Muscle layer of duodenum (tissue), 2 donors: ENCODE data around the gene EXOC6B.

Experiments used
- H3K27ac ChIP-seq: one replicate; pipeline ENCODE4 v1.7.0; 2013; ENCODE audit warnings: mild to moderate bottlenecking, low read length
- H3K27me3 ChIP-seq: one replicate; pipeline ENCODE4 v1.7.0; 2013; ENCODE audit warnings: low read depth, mild to moderate bottlenecking, control low read depth, low read length
- H3K36me3 ChIP-seq, 2 donors: one replicate each; pipeline ENCODE4 v1.7.0; 2013; ENCODE audit warnings: low read length in 2 of 2, control low read depth in 1 of 2, mild to moderate bottlenecking in 1 of 2; ENCODE audit not compliant: insufficient read depth in 2 of 2, control insufficient read depth in 1 of 2
- H3K4me1 ChIP-seq, 2 donors: one replicate each; pipeline ENCODE4 v1.7.0; 2013; ENCODE audit warnings: low read length in 2 of 2, mild to moderate bottlenecking in 2 of 2, control low read depth in 1 of 2, moderate library complexity in 1 of 2; ENCODE audit not compliant: insufficient read depth in 2 of 2, control insufficient read depth in 1 of 2
- H3K4me3 ChIP-seq, 2 donors: one replicate each; pipeline ENCODE4 v1.7.0; 2013; ENCODE audit warnings: low read length in 2 of 2, low read depth in 1 of 2, mild to moderate bottlenecking in 1 of 2
- H3K9me3 ChIP-seq, 2 donors: one replicate each; pipeline ENCODE4 v1.7.0; 2013; ENCODE audit warnings: low read length in 2 of 2, control low read depth in 1 of 2, mild to moderate bottlenecking in 1 of 2; ENCODE audit not compliant: control insufficient read depth in 1 of 2
- donor health status: healthy.

The EXOC6B gene

GRCh38 chr2:72847534-72848315 lies 21.9 kb upstream of the EXOC6B start:
- H3K4me1 ChIP-seq: no peaks in the 10 kb centered on the region
- H3K27ac ChIP-seq: no peak overlapping the region
- H3K36me3 ChIP-seq: no peaks in the 10 kb centered on the region
- no peaks in the 10 kb centered on the region for H3K9me3 ChIP-seq
- no peak overlapping the region for H3K4me3 ChIP-seq
- H3K27me3 ChIP-seq: no peaks in the 10 kb centered on the region

- Histone ChIP-seq H3K9me3 (no peaks in the 10 kb centered on the region), H3K36me3 (no peaks in the 10 kb centered on the region), H3K4me3 (no peak overlapping the region), H3K27me3 (no peaks in the 10 kb centered on the region), H3K4me1 (no peaks in the 10 kb centered on the region), H3K27ac (no peak overlapping the region)
Observed at GRCh38 chr2:72846171-72847095, 20.6 kb upstream of the EXOC6B start.

DNA sequence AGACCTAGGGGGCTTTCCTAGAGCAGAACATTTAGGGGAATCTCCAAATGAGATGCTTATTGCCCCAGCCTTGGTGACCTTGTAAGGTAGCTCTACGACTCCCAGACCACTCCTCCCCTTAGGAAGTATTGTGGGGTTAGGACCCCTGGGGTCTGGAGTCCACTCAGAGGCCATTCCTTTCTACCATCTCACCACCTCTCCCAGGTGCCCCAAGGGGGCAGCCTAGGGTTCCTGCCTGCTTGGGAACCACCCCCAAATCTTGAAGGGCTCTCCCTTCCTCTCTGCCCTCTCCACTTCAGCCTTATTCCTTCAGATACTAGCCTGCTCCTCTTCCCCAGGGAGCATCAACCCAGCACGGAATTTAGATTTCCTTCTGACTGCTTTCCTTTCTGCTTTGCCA lies 17.5 kb upstream of the EXOC6B start:
- Histone ChIP-seq H3K27me3 (no peaks in the 10 kb centered on the region), H3K36me3 (no peaks in the 10 kb centered on the region), H3K27ac (no peak overlapping the region), H3K9me3 (no peaks in the 10 kb centered on the region), H3K4me3 (no peak overlapping the region), H3K4me1 (no peaks in the 10 kb centered on the region)

DNA sequence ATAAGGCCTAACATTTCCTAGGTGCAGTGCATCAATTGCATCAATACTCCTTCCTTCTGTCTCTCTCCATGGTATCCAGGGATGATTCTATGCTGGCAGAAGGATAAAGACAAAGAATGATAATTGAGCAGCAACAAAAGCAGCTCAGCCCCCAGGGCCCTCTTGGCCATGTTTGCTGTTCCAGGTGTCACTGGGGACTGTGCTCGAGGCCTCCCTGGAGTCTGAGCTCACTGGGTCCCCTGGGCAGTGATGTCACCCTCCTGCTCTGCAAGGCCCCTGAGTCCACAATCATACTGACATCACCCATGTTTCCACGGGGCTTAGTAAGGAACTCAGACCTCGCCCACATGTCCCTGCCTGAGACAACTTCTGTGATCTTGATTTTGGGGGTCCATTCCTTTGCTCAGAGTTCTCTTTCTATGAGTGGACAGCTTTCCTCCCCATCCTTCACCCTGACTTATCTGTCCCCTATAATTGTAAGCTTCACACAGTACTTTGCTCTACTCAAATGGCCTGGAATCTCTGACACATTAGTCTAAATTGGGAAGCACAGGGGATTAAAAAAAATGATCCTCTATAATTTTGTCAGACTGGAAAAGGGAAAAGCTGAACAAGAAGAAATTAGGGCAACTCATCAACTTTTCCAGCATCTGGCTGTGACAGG lies 15.8 kb upstream of the EXOC6B start:
- Histone ChIP-seq H3K4me3 (no peak overlapping the region), H3K27me3 (no peaks in the 10 kb centered on the region), H3K27ac (no peak overlapping the region), H3K4me1 (no peaks in the 10 kb centered on the region), H3K36me3 (no peaks in the 10 kb centered on the region), H3K9me3 (no peaks in the 10 kb centered on the region)

DNA sequence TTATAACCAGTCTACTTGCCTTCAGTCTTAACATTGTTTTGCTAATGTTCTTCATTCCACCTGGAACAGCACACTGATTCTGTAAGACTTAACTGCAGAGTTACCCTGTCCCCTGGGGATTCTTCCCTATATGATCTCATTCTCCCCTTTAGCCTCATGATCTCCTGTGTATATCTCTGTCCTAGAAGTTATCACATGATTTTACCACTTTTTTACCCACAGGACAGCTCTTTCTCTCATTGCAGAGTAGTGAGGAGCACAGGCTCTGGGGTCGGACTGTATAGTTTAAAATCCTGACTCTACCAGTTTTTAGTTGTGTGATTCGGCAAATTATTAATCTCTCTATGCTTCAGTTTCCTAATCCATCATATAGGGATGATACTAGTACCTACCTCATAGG lies 14.2 kb upstream of the EXOC6B start:
- no peak overlapping the region for H3K27ac ChIP-seq
- no peaks in the 10 kb centered on the region for H3K27me3 ChIP-seq
- no peaks in the 10 kb centered on the region for H3K4me1 ChIP-seq
- no peaks in the 10 kb centered on the region for H3K9me3 ChIP-seq
- no peaks in the 10 kb centered on the region for H3K36me3 ChIP-seq
- no peak overlapping the region for H3K4me3 ChIP-seq

DNA sequence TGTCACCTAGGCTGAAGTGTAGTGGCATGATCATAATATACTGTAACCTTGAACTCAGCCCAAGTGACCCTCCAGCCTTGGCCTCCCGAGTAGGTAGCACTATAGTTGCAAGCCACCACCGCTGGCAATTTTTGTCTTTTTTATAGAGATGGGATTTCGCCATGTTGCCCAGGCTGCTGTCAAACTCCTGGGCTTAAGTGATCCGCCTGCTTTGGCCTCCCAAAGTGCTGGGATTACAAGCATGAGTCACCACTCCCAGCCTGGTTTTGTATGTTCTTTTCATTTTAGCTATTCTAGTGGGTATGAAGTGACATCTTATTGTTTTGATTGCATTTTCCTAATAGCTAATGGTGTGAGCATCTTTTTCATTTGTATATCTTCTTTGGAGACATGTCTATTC lies 11.3 kb upstream of the EXOC6B start:
- no peaks in the 10 kb centered on the region for H3K27me3 ChIP-seq
- H3K9me3 ChIP-seq: no peaks in the 10 kb centered on the region
- H3K27ac ChIP-seq: no peak overlapping the region
- no peak overlapping the region for H3K4me3 ChIP-seq
- H3K36me3 ChIP-seq: no peaks in the 10 kb centered on the region
- no peaks in the 10 kb centered on the region for H3K4me1 ChIP-seq

DNA sequence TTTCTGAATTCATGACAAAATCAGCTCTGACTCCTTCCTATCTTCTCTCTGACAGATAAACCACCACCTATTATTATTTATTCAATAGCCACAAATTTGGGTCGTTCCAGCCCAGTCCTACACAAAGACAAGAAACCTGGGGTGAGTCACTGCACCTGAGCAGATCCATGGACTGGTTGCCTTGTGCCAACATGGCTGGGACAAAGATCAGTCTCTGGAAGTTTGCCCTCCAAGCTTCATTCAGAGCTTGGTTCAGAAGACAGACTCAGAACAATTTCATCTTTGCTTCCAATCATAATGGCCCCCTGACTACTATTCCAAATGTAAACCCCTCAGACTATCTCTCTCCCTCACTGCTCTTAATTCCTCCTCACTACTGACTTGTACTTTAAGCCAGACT lies 9.6 kb upstream of the EXOC6B start:
- H3K27me3 ChIP-seq: no peaks in the 10 kb centered on the region
- no peak overlapping the region for H3K4me3 ChIP-seq
- H3K9me3 ChIP-seq: no peaks in the 10 kb centered on the region
- H3K4me1 ChIP-seq: no peaks in the 10 kb centered on the region
- H3K27ac ChIP-seq: no peak overlapping the region
- no peaks in the 10 kb centered on the region for H3K36me3 ChIP-seq

DNA sequence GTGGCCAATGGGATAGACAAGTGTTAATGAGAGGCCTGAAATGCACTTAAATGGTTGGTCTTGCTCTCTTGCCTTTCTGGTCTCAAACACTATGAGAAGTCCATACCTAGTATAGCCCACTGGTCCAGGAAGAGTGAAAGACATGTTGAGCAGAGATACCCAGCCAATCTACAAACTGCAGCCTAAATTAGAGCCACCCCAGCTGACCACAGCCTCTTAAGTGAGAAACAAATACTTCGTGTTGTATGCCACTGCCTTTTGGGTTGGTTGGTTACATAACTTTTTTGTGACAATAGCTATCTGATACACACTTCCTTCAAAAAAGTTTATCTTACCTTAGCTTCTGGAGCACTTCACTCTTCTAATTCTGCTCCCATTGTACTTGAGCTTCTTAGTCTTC lies 8.8 kb upstream of the EXOC6B start:
- Histone ChIP-seq H3K4me3 (no peak overlapping the region), H3K4me1 (no peaks in the 10 kb centered on the region), H3K27me3 (no peaks in the 10 kb centered on the region), H3K27ac (no peak overlapping the region), H3K36me3 (no peaks in the 10 kb centered on the region), H3K9me3 (no peaks in the 10 kb centered on the region)

- H3K36me3 ChIP-seq: no peaks in the 10 kb centered on the region
- no peak overlapping the region for H3K27ac ChIP-seq
- no peaks in the 10 kb centered on the region for H3K4me1 ChIP-seq
- no peaks in the 10 kb centered on the region for H3K9me3 ChIP-seq
- no peak overlapping the region for H3K4me3 ChIP-seq
- no peaks in the 10 kb centered on the region for H3K27me3 ChIP-seq
Observed at GRCh38 chr2:72833084-72833714, 7.4 kb upstream of the EXOC6B start.

DNA sequence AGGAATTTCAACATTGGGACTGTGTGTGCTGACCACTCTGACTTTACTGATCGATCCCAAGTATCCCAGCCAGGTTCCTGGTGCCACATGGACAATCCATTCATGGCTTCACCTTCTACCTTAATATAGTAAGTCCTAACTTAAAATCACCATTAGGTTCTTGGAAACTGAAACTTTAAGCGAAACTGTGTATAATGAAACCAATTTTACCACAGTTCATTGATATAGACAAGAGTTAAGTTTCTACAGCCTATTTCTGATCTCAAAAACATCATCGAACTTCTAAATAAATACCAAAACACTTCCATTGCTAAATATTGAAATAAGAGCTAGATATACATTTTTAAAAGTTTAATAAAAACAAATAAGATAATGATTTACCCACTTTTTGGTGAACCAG lies 4.4 kb upstream of the EXOC6B start:
- no peaks in the 10 kb centered on the region for H3K4me1 ChIP-seq
- no peaks in the 10 kb centered on the region for H3K9me3 ChIP-seq
- no peak overlapping the region for H3K27ac ChIP-seq
- no peaks in the 10 kb centered on the region for H3K36me3 ChIP-seq
- no peaks in the 10 kb centered on the region for H3K27me3 ChIP-seq
- no peak overlapping the region for H3K4me3 ChIP-seq
